Measurements from ENCODE around the gene FGD6. TPM values are rescaled to one million over a fixed set of nuclear protein-coding genes. Genes with fewer than 3 reads are reported as not detected.
A peak's percentile ranks its signal among the peaks of the same experiment; 100 is the strongest.

The FGD6 gene
- total and polyA plus RNA-seq, 2 experiments from 2014 or later, result 12.9 to 32.4 TPM

GRCh38 chr12:95248604-95249360 is 31.5 kb upstream of the FGD6 start:
- peaks cover 3% of the 10 kb centered on the region for H3K27me3 Mint-ChIP-seq (ENCODE audit: insufficient read depth, low read depth, poor library complexity)
- H3K4me2 ChIP-seq, result no peak overlapping the region

More at GRCh38 chr12:95248604-95249360, 31.5 kb upstream of the FGD6 start:
- Histone ChIP-seq H4K20me1 (replicated peaks; ENCODE audit: insufficient read depth) (peaks cover 24% of the 10 kb centered on the region), H3K79me2 (replicated peaks; ENCODE audit: insufficient read depth) (peaks cover 81% of the 10 kb centered on the region), H3K36me3 (ENCODE audit: insufficient read depth) (no peaks in the 10 kb centered on the region), H3K4me1 (ENCODE audit: insufficient read depth) (peaks cover 7% of the 10 kb centered on the region; the same call in 1 of the 2 replicates), H3K27me3 (ENCODE audit: insufficient read depth) (no peaks in the 10 kb centered on the region), H3K9me2 (ENCODE audit: insufficient read depth) (no peaks in the 10 kb centered on the region), H2AFZ (no peak overlapping the region), H3F3A (replicated peaks; ENCODE audit: low read depth) (no peaks in the 10 kb centered on the region), H3K4me3 (no peak overlapping the region), H3K27ac (ENCODE audit: low read depth) (no peak overlapping the region)
- H3K4me3 Mint-ChIP-seq, result no peak overlapping the region
- TF ChIP-seq STAT1 (IDR thresholded peaks at IDR 0.05; ENCODE audit: unreplicated experiment) (no peak), REST (IDR thresholded peaks at IDR 0.05; ENCODE audit: unreplicated experiment) (no peak), CREB1 (CRISPR knock-in tag; IDR thresholded peaks at IDR 0.05; ENCODE audit: low read depth) (no peak), ZNF114 (CRISPR knock-in tag; IDR thresholded peaks at IDR 0.05) (no peak), ETS1 (IDR thresholded peaks at IDR 0.05) (no peak), POLR2AphosphoS5 (IDR thresholded peaks at IDR 0.05; ENCODE audit: low read depth) (no peak), NANOG (IDR thresholded peaks at IDR 0.05; ENCODE audit: borderline replicate concordance) (no peak), ZNF462 (CRISPR knock-in tag; IDR thresholded peaks at IDR 0.05) (no peak), EZH2 (IDR thresholded peaks at IDR 0.05; ENCODE audit: low read depth, unreplicated experiment) (no peak), ZNF331 (CRISPR knock-in tag; IDR thresholded peaks at IDR 0.05; ENCODE audit: low read depth) (no peak), EZH2phosphoT487 (IDR thresholded peaks at IDR 0.05; ENCODE audit: unreplicated experiment) (no peak), JUNB (IDR thresholded peaks at IDR 0.05; ENCODE audit: unreplicated experiment) (no peak)
- TF ChIP-seq, protein P1, sequence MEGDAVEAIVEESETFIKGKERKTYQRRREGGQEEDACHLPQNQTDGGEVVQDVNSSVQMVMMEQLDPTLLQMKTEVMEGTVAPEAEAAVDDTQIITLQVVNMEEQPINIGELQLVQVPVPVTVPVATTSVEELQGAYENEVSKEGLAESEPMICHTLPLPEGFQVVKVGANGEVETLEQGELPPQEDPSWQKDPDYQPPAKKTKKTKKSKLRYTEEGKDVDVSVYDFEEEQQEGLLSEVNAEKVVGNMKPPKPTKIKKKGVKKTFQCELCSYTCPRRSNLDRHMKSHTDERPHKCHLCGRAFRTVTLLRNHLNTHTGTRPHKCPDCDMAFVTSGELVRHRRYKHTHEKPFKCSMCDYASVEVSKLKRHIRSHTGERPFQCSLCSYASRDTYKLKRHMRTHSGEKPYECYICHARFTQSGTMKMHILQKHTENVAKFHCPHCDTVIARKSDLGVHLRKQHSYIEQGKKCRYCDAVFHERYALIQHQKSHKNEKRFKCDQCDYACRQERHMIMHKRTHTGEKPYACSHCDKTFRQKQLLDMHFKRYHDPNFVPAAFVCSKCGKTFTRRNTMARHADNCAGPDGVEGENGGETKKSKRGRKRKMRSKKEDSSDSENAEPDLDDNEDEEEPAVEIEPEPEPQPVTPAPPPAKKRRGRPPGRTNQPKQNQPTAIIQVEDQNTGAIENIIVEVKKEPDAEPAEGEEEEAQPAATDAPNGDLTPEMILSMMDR (conservative IDR thresholded peaks at IDR 0.05; ENCODE audit: low read depth in 2 of 2), result no peak
- peaks cover 26% of the 10 kb centered on the region for H3K36me3 Mint-ChIP-seq (ENCODE audit: low read depth)
- H3K9me3 Mint-ChIP-seq, result no peaks in the 10 kb centered on the region
- ATAC-seq (peak; percentile 59; the same call in 2 of the 3 replicates), DNase-seq (ENCODE audit: low spot score) (peak; percentile 28)
- no peak overlapping the region for H3K27ac Mint-ChIP-seq
- peaks cover 6% of the 10 kb centered on the region for H3K4me1 Mint-ChIP-seq
